H1 (cell line): ENCODE data around the gene PCYT1B. TPM values are rescaled to one million over a fixed set of nuclear protein-coding genes. Genes with fewer than 3 reads are reported as not detected.

ENCODE experiments used
- CTCF ChIA-PET: fragments of 300-600 bp; sonication (Branson Sonifier 250); formaldehyde crosslinking; loops from one replicate; lab custom pipeline; 2021; ENCODE audit not compliant: partially characterized antibody; lab: Charles Lee
- POLR2A ChIA-PET: fragments of 300-600 bp; sonication (Branson Sonifier 250); formaldehyde crosslinking; loops from one replicate; lab custom pipeline; 2021; ENCODE audit warnings: inconsistent platforms; ENCODE audit not compliant: partially characterized antibody; lab: Charles Lee
- DNase-seq, 2 experiments: peaks; one replicate each; pipeline versions ENCODE4 v3.0.0 to v3.0.0-alpha.2; 2010 to 2022; ENCODE audit warnings: low spot score in 2 of 2, low read depth in 1 of 2, mixed read lengths in 1 of 2
- FAIRE-seq: peaks from 2 replicates; lab custom pipeline; 2011; peaks lifted over from hg19 to GRCh38; lab: Jason Lieb, UNC
- H2AFZ ChIP-seq: 2 replicates; pipeline ENCODE4 v1.8.1; 2012; ENCODE audit warnings: low read length, inconsistent platforms
- H2AK5ac ChIP-seq: 2 replicates; pipeline ENCODE4 v1.6.1; 2013; ENCODE audit warnings: low read depth, low read length
- H2BK120ac ChIP-seq: replicated peaks from 2 replicates; pipeline ENCODE3; 2013; ENCODE audit warnings: low read depth, low read length, inconsistent platforms
- H2BK12ac ChIP-seq: 2 replicates; pipeline ENCODE4 v1.6.1; 2013; ENCODE audit warnings: low read depth, low read length
- H2BK15ac ChIP-seq: 2 replicates; pipeline ENCODE4 v1.6.1; 2013; ENCODE audit warnings: low read length
- H2BK20ac ChIP-seq: 2 replicates; pipeline ENCODE4 v1.6.1; 2013; ENCODE audit warnings: low read length
- H2BK5ac ChIP-seq: 2 replicates; pipeline ENCODE4 v1.6.1; 2013; ENCODE audit warnings: low read depth, low read length
- H3K14ac ChIP-seq: 2 replicates; pipeline ENCODE4 v1.6.1; 2013; ENCODE audit warnings: inconsistent platforms; ENCODE audit not compliant: insufficient read length
- H3K18ac ChIP-seq: 2 replicates; pipeline ENCODE4 v1.6.1; 2013; ENCODE audit warnings: low read length; ENCODE audit errors: extremely low read depth
- H3K23ac ChIP-seq: 2 replicates; pipeline ENCODE4 v1.6.1; 2013; ENCODE audit warnings: inconsistent platforms; ENCODE audit not compliant: insufficient read length
- H3K23me2 ChIP-seq: 2 replicates; pipeline ENCODE4 v1.6.1; 2013; ENCODE audit warnings: low read depth, low read length
- H3K27ac ChIP-seq: 2 replicates; pipeline ENCODE4 v1.6.1; 2011; ENCODE audit warnings: low read depth, low read length, inconsistent platforms
- H3K27me3 ChIP-seq, 4 experiments: replicated peaks in 1 of 4; 1 replicate in 1 of 4; 2 replicates in 3 of 4; pipeline versions ENCODE4 v1.6.1 to v1.8.1; 2011 to 2013; ENCODE audit warnings: low read length in 3 of 4, mild to moderate bottlenecking in 3 of 4, inconsistent platforms in 2 of 4, mixed read lengths in 2 of 4, moderate library complexity in 1 of 4; ENCODE audit not compliant: control insufficient read depth in 3 of 4, insufficient read depth in 3 of 4; ENCODE audit errors: extremely low read depth in 1 of 4
- H3K36me3 ChIP-seq, 4 experiments: 2 replicates each; pipeline versions ENCODE4 v1.6.1 to v1.8.1; 2011 to 2013; ENCODE audit warnings: mild to moderate bottlenecking in 4 of 4, low read length in 3 of 4, moderate library complexity in 2 of 4, control low read depth in 1 of 4, inconsistent platforms in 1 of 4; ENCODE audit not compliant: insufficient read depth in 4 of 4, control insufficient read depth in 2 of 4
- H3K4ac ChIP-seq: replicated peaks from 2 replicates; pipeline ENCODE3; 2013; ENCODE audit warnings: low read length, low read depth, mixed read lengths, inconsistent platforms; ENCODE audit not compliant: insufficient read length
- H3K4me1 ChIP-seq, 4 experiments: replicated peaks in 1 of 4; 1 replicate in 1 of 4; 2 replicates in 3 of 4; pipeline versions ENCODE4 v1.6.1 to v1.8.1; 2011 to 2013; ENCODE audit warnings: low read length in 3 of 4, inconsistent platforms in 2 of 4, mixed read lengths in 1 of 4; ENCODE audit not compliant: insufficient read depth in 4 of 4, control insufficient read depth in 3 of 4
- H3K4me2 ChIP-seq, 2 experiments: 2 replicates each; pipeline versions ENCODE4 v1.6.1 to v1.8.1; 2011 to 2013; ENCODE audit warnings: low read depth in 2 of 2, low read length in 2 of 2, control low read depth in 1 of 2, inconsistent platforms in 1 of 2, mild to moderate bottlenecking in 1 of 2; ENCODE audit not compliant: insufficient read depth in 1 of 2
- H3K4me3 ChIP-seq, 4 experiments: fragments of 200-600, 300-600 bp in 1 of 4; sonication (generic), shearing (Covaris generic), sonication (Bioruptor Twin) in 1 of 4; 2 replicates each; pipeline versions ENCODE4 v1.5.1 to v1.8.1; 2011 to 2016; ENCODE audit warnings: low read length in 4 of 4, low read depth in 3 of 4, control low read depth in 2 of 4, inconsistent platforms in 2 of 4, mild to moderate bottlenecking in 2 of 4, mixed read lengths in 1 of 4, moderate library complexity in 1 of 4; ENCODE audit not compliant: insufficient read depth in 2 of 4; ENCODE audit errors: extremely low read depth in 1 of 4
- H3K56ac ChIP-seq: replicated peaks from 2 replicates; pipeline ENCODE3; 2013; ENCODE audit warnings: low read depth, mild to moderate bottlenecking, mixed read lengths, low read length, inconsistent platforms; ENCODE audit not compliant: insufficient read length
- H3K79me1 ChIP-seq: 2 replicates; pipeline ENCODE4 v1.6.1; 2013; ENCODE audit warnings: low read depth, low read length, control low read depth
- H3K79me2 ChIP-seq, 2 experiments: 2 replicates each; pipeline versions ENCODE4 v1.6.1 to v1.8.1; 2012 to 2013; ENCODE audit warnings: low read length in 2 of 2, mild to moderate bottlenecking in 2 of 2, inconsistent platforms in 1 of 2; ENCODE audit not compliant: insufficient read depth in 2 of 2, control insufficient read depth in 1 of 2
- H3K9ac ChIP-seq, 4 experiments: replicated peaks in 1 of 4; 1 replicate in 1 of 4; 2 replicates in 3 of 4; pipeline versions ENCODE4 v1.6.1 to v1.8.1; 2011 to 2013; ENCODE audit warnings: low read depth in 3 of 4, low read length in 3 of 4, control low read depth in 2 of 4, mild to moderate bottlenecking in 2 of 4, moderate library complexity in 2 of 4, inconsistent platforms in 1 of 4; ENCODE audit errors: extremely low read depth in 1 of 4
- H3K9me3 ChIP-seq, 2 experiments: 2 replicates each; pipeline versions ENCODE4 v1.6.1 to v1.8.1; 2012 to 2013; ENCODE audit warnings: mild to moderate bottlenecking in 2 of 2, moderate library complexity in 2 of 2, control low read depth in 1 of 2, inconsistent platforms in 1 of 2, low read depth in 1 of 2, low read length in 1 of 2, mixed read lengths in 1 of 2; ENCODE audit not compliant: insufficient read depth in 2 of 2
- H4K20me1 ChIP-seq, 2 experiments: replicated peaks in 1 of 2; 2 replicates each; pipeline versions ENCODE3 to v1.8.1; 2011 to 2013; ENCODE audit warnings: inconsistent platforms in 2 of 2, low read length in 2 of 2, mild to moderate bottlenecking in 1 of 2; ENCODE audit not compliant: insufficient read depth in 2 of 2, control insufficient read depth in 1 of 2
- H4K5ac ChIP-seq: 2 replicates; pipeline ENCODE4 v1.6.1; 2013; ENCODE audit warnings: low read length, low read depth, mixed read lengths, inconsistent platforms; ENCODE audit not compliant: insufficient read length
- H4K8ac ChIP-seq: 2 replicates; pipeline ENCODE4 v1.8.0; 2013; ENCODE audit warnings: mild to moderate bottlenecking, moderate library complexity, low read length, inconsistent platforms; ENCODE audit not compliant: insufficient read depth; ENCODE audit errors: extremely low read depth
- H4K91ac ChIP-seq: replicated peaks from 2 replicates; pipeline ENCODE3; 2013; ENCODE audit warnings: low read length, mixed read lengths, inconsistent platforms; ENCODE audit not compliant: insufficient read length
- CTCF ChIP-seq, 3 experiments: IDR thresholded peaks; 1 replicate in 2 of 3; 2 replicates in 1 of 3; pipeline versions ENCODE4 v1.5.1 to v1.6.1; 2011; ENCODE audit warnings: low read length in 3 of 3, mild to moderate bottlenecking in 3 of 3, inconsistent platforms in 2 of 3, low read depth in 1 of 3, moderate library complexity in 1 of 3; ENCODE audit not compliant: insufficient read depth in 1 of 3; ENCODE audit errors: control extremely low read depth in 1 of 3
- POLR2AphosphoS5 ChIP-seq: IDR thresholded peaks from 2 replicates; pipeline ENCODE4 v1.6.1; 2011; ENCODE audit warnings: low read depth, low read length
- RAD21 ChIP-seq, 2 experiments: IDR thresholded peaks in 1 of 2; conservative IDR thresholded peaks in 1 of 2; 2 replicates each; pipeline ENCODE4 v1.6.1; 2011; ENCODE audit warnings: low read depth in 2 of 2, low read length in 2 of 2, improper control_type of control experiment in 1 of 2, inconsistent platforms in 1 of 2, mild to moderate bottlenecking in 1 of 2, moderate library complexity in 1 of 2
- WGBS, 2 experiments: shearing (Covaris generic) in 1 of 2; methylation state at CpG; one replicate each; pipeline versions ENCODE4 v1.1.6 to v1.1.7; 2013 to 2015; ENCODE audit warnings: low lambda C conversion rate in 2 of 2, mixed read lengths in 2 of 2, inconsistent platforms in 1 of 2, low coverage in 1 of 2, missing lambda C conversion rate in 1 of 2; ENCODE audit not compliant: insufficient replicate concordance in 2 of 2, insufficient coverage in 1 of 2, insufficient read length in 1 of 2; ENCODE audit errors: extremely low coverage in 1 of 2, missing lambda C conversion rate in 1 of 2; 5-methylcytosine and 5-hydroxymethylcytosine counted together
- polyA plus RNA-seq, 7 experiments: library from polyadenylated mRNA; depleted of rRNA in 3 of 7; stranded (reverse) in 5 of 7; unstranded in 2 of 7; fragments of >200 nt in 5 of 7; fragments of 200-250 nt in 2 of 7; gene quantifications; 1 replicate in 5 of 7; 2 replicates in 1 of 7; 4 replicates in 1 of 7; pipeline versions ENCODE4 v1.2.1 to v1.2.3, GENCODE V29; 2011 to 2013; ENCODE audit warnings: missing spikeins in 2 of 7, mixed read lengths in 2 of 7
- total RNA-seq: library from RNA; stranded (reverse); fragmentation: NEBNext Ultra II Directional; extraction: Animal tissue kit (Norgen Biotek cat#: 25700); gene quantifications from 2 replicates; pipeline ENCODE4 v1.2.1, GENCODE V29; 2021

PCYT1B gene
- total and polyA plus RNA-seq, 2 of the 8 experiments (the other 6 are each of a cell fraction or from before 2014, with no cell fraction given): 17.9 to 30.6 TPM

- Histone ChIP-seq H3K23me2 (no peaks in the 10 kb centered on the region), H4K20me1 (no peaks in the 10 kb centered on the region), H3K27ac (no peak overlapping the region), H4K8ac (no peak overlapping the region), H2BK12ac (no peak overlapping the region), H2AFZ (no peak overlapping the region), H3K4me1 (no peaks in the 10 kb centered on the region), H2BK20ac (no peak overlapping the region), H3K79me2 (no peaks in the 10 kb centered on the region), H3K9me3 (no peaks in the 10 kb centered on the region), H3K4ac (no peak overlapping the region), H2BK5ac (no peak overlapping the region), H3K9ac (no peak overlapping the region), H3K14ac (no peak overlapping the region), H4K5ac (no peak overlapping the region), H3K36me3 (no peaks in the 10 kb centered on the region; a peak in 1 of 8 replicates), H4K91ac (no peak overlapping the region), H3K18ac (no peak overlapping the region), H2AK5ac (no peak overlapping the region), H3K56ac (no peak overlapping the region), H2BK15ac (no peak overlapping the region), H3K27me3 (no peaks in the 10 kb centered on the region), H3K79me1 (no peaks in the 10 kb centered on the region), H3K4me2 (no peak overlapping the region), H2BK120ac (no peak overlapping the region), H3K23ac (no peak overlapping the region), H3K4me3 (no peak overlapping the region)
- POLR2A ChIA-PET: no interaction called here
- TF ChIP-seq RAD21 (IDR thresholded peaks at IDR 0.05 in 1 of 2, conservative IDR thresholded peaks at IDR 0.05 in 1 of 2; ENCODE audit: low read depth in 2 of 2, low read length in 2 of 2) (peak; percentile 44 to 55; a peak in 3 of 4 replicates), POLR2AphosphoS5 (no peak), CTCF (IDR thresholded peaks at IDR 0.05; ENCODE audit: control extremely low read depth in 1 of 3, insufficient read depth in 1 of 3, low read depth in 1 of 3, low read length in 3 of 3) (peak in 1 of 3 experiments; percentile 29; a peak in 2 of 4 replicates)
- DNase-seq (no peak), FAIRE-seq (no peak)
- CTCF ChIA-PET: interaction anchor here (0.6 to 2.1 kb wide), 17 partner anchors 9 to 616 kb away, joined by 3 to 6 read pairs (median 3); no protein-coding TSS in a partner anchor
- WGBS, 2 experiments: 88% methylated on average over 5 of the region's 5 CpGs; no CpG with 5 or more reads in 1 of the 2 experiments
Measured at GRCh38 chrX:24561121-24561520, 86.0 kb downstream of the PCYT1B start.
